HG03060 (cell line): Measurements from ENCODE around the gene PITPNM1.
"Not testable (repeated sequence)": the region's sequence is repeated elsewhere in the genome, so short reads cannot be mapped to it uniquely, and the experiment has no call there.

Experiments
- ATAC-seq: cut with Tn5 transposase; IDR thresholded peaks from one replicate; pipeline ENCODE4 v1.9.1; 2021; ENCODE audit warnings: low read depth, moderate number of reproducible peaks; ENCODE audit not compliant: unreplicated experiment

Gene PITPNM1

DNA sequence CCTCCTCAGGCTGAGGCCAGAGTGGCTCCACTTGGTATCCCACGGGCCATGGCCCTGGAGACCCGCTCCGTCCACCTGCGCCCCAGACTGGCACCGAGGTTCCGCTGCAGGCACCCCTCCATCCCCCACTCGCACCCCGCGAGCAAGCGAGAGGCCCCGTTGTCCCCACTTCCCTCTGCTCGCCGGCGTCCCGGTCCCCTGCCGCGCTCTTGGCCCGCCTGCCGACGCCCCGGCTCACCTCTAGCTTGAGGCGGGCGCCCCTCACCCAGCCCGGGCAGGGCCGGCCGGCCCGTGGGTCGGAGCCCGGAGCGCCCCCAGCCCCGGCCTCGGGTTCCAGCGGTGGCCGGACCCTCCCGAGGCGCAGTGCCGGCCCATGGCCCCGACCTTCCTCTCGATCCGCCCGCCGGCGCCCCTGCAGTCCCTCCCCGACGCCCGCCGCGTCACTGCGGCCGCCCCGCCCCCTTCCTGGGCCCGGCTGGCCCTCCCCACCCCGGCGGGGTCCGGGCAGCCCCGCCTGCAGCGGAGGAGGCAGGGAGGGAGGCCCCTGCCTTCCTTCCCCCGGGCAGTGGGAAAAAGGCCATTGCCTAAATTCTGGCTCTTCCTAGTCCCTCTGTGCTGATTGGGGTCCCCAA is at the start of gene PITPNM1:
TSS of gene PITPNM1 (minus strand) at position 414 of the 632 bp plus-strand sequence. CDS start 1,183 bp downstream, outside the sequence.
- ATAC-seq: no peak

DNA sequence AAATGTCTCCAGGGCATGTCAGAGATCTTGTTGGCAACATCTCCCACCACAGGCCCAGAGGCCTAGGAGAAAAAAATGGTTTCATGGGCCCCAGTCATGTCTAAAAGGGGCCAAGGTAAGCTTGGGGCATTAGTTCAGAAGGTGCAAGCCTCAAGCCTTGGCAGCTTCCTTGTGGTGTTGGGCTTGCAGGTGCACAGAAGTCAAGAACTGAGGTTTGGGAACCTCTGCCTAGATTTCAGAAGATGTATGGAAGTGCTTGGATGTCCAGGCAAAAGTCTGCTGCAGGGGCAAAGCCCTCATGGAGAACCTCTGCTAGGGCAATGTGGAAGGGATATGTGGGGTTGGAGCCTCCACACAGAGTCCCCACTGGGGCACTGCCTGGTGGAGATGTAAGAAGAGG is 46.5 kb upstream of the PITPNM1 start:
- not testable (repeated sequence) for ATAC-seq

DNA sequence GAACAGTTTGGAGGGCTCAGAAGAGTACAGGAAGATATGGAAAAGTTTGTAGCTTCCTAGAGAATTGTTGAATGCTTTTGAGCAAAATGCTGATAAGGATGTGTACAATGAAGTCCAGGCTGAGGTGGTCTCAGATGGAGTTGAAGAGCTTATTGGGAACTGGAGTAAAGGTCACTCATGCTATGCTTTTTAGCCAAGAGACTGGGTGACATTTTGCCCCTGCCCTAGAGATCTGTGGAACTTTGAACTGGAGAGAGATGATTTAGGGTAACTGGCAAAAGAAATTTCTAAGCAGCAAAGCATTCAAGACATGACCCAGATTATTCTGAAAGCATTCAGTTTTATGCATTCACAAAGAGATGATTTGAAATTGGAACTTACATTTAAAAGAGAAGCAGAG is 46.0 kb upstream of the PITPNM1 start:
- no peak for ATAC-seq

DNA sequence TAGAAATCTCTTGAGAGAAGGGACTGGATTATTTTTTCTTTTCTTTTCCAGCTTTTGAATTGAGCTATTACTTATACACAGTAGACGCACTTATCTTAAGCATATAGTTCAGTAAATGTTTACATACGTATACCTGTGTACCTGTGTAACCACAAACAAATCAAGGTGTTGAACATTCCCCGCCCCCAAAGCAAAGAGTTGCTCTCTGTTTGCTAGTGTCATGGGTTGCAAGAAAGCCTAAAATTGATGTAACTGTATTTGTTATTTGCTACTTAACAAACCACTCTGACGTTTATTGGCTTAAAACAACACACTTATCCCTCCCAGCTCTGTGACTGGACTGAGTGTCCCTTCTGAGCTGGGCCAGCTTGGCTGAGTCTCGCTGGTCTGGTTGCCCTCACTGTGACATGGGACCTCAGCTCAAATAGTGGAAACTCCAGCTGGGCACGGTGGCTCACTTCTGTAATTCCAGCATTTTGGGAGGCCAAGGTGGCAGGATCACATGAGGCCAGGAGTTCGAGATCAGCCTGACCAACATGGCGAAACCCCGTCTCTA is 43.5 kb upstream of the PITPNM1 start:
- ATAC-seq: no peak

DNA sequence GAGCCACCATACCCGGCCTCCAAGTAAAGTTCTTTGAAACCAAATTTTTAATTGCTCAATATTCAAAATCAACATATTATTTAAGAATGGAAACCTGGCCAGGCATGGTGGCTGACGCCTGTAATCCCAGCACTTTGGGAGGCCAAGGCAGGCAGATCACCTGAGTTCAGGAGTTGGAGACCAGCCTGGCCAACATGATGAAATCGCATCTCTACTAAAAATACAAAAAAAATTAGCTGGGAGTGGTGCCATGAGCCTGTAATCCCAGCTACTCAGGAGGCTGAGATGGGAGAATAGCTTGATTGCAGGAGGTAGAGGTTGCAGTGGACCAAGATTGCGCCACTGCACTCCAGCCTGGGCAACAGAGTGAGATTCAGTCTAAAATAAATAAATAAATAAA is 42.9 kb upstream of the PITPNM1 start:
- ATAC-seq: not testable (repeated sequence)

DNA sequence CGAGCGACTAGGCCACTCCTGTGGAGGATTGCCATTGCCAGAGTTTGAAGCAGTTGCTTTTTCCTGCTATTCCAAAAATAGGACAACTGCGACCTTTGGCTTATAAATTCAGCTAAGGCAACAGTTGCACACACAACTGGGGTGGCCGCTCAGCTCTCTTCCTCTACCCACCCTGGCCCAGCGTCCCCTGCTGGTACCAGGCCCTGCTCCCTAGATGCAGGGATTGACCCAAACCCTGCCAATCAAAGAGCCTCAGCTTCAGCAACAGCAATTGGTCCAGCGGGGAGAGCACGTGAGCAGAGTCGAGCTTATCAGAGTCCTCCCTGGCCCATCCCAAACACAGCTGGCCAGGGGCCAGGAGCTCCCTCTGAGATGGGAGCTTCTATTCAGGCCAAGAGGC is 40.1 kb upstream of the PITPNM1 start:
- ATAC-seq: no peak

DNA sequence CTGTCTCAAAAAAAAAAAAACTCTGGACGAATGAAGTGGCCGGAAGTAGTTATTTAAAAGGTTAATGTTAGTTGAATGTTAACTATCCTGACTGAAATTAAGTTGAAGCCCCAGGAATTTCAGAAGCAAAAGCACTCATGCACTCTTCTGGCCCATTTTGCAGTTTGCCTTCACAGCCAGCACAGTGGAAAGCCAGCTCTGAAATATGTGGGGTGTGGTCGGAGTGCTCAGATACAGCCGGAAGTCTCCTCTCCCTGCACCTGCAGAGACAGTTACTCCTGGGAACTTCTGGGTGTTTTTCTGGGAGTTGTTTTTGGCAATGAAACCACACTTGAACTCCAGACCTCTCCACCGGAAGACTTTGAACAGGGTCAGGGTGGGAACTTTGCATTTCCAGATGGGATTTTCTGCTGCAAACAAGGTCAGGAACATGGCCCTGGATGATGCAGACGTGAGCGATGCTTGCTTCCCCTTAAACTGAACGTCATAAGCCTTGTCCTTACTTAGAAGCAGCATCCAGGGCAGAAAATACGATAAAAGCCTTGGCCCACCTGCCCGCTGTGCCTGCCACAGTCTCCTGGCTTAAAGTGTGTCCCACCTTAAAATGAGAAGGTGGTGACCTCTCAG is 39.6 kb upstream of the PITPNM1 start:
- no peak for ATAC-seq

DNA sequence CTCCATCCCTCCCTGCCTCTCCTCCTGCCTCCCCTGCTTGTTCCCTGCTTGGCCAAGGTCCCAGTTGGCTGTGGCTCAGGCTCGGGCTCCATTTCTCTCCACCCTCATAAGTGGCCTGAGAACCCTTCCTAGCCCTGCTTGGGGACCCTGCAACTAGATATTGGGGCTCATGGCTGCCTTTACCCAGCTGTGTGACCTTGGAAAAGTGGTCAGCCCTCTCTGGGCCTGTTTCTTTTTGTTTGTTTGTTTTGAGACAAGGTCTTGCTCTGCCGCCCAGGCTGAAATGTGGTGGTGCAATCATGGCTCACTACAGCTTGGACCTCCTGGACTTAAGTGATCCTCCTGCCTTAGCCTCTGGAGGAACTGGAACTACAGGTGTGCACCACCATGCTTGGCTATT is 38.4 kb upstream of the PITPNM1 start:
- no peak for ATAC-seq

DNA sequence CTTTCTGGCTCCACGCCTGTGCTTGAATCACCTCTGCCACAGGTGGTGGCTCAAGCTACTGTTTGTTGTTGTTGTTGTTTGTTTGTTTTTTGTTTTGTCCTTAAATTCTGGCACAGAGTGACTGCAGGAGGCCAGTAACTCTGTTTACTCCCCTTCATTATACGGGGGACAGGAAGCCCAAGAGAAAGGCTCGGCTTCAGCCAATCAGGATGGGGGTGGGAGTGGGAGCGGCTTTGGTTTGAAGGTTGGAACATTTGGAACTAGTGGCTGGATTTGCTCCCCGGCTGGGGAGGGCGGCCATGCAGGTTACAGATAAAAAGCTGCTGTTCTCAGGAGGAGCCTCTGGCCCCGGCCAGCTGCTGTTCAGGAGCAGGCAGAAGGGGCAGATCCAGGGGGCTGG is 37.8 kb upstream of the PITPNM1 start:
- no peak for ATAC-seq

DNA sequence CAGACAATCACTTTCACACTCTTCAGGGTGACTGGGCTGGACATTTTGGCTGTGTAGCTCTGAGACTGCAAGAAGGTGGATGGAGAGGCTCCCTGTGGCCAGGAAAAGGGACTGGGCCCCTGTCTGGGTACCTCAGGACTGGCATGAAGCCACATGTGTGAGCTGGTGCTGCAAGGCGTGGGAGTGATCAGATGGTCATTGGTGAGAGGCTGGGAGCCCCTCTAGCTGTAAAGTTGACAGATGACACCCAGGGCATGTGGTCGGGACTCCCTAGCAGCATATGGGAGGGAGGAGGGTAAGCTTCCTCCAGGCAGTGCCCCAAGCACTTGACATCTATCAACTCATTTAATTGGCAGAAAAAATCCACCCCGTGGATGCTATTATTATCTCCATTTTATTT is 37.0 kb upstream of the PITPNM1 start:
- ATAC-seq: no peak

DNA sequence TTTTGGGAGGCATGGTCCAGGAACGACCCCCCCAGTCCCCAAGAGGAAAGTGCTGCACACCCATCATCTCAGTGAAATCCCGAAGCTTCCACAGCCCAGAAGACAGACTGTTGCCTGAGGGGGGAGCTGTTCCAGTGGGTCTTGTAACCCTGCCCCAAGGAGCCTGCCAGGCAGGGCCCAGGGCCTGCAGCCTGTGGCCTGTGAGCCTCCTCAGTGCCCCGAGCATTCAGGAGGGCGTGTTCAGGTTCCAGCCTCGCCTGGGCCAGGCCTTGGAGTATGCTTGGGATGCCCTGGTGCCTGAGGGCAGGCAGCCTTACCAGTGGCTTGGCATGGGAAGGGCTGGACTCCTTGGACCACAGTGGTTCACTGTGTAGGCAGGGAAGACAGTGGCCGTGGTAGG is 36.0 kb upstream of the PITPNM1 start:
- no peak for ATAC-seq

DNA sequence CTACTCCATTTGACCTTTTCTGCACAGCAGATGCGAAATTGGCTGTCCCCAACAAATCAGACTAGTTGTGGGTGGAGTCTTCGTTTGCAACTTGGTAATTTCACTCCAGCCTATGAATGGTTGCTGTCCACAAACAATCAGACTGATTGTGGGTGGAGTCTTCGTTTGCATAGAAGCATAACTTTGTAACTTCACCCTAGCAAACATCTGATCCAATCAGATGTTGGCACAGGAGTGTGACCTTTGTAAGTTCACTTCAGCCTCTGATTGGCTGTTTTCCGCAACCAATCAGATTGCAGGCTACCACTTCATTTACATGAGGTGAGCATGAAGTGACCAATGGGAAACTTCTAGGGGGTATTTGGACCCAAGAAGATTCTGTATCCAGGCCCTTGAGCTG is 34.4 kb upstream of the PITPNM1 start:
- ATAC-seq: no peak

DNA sequence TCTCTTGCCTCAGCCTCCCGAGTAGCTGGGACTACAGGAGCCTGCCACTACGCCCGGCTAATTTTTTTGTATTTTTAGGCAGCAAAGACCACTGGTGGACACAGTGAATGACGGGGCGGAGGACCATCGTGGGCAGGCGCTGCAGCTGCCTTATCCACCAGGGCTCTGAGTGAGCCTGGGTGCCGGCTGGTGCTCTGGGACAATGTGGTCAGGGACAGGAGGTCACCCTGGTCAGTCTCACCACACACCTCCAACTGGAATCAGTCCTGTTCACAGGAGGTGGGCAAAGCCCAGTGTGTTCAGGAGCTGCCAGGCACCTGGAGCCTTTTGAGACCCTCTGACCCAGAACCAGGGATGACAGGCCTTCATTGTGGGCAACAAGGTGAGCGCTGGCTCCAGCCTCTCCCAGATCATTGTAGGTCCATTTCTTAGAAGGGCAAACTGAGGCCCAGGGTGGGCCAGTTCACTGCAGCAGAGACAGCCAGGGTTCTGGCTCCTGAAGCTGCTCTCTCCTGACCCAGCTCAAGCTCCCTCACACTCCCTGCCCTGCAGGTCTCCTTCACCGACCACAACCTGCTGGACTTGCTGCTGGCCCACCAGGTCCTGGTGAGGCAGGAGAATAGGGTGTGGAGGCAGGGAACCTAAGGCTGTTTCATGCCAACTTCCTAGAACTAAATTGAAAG is 33.8 kb upstream of the PITPNM1 start:
- no peak for ATAC-seq

DNA sequence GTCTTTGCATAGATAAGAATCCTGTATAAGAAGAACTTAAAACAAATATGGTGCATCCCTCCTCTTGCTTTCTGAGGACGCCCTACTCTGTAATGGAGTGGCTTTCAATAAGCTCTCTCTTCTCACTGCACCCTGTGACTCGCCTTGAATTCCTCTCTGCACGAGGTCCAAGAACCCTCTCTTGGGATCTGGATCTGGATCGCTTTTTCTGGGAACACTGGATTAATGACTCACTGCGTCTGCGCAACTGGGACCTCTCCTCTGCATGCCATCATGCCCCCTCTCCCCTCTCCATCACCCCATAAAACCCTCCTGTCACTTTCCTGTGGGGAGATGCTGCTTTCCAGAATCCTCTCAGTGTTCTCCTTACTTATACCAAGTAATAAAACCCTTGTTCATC is 33.1 kb upstream of the PITPNM1 start:
- no peak for ATAC-seq

DNA sequence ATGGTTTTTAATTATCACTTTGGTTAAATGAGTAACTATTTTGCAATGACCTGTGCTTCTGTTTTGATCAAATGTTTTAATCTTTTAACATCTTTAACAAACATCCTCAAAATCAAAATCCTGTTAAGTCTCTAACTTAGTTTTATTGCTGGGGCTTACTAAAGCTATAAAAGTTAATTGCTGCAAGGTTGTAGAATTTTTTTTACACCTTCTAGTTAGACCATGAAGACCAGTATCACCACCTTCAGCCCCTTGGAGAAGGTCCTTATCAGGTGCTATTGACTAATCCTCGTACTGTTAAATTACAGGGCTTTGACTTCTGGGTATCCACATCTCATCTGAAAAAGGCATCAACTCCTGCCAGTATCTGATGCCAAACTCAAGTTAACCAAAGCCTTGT is 30.4 kb upstream of the PITPNM1 start:
- no peak for ATAC-seq

DNA sequence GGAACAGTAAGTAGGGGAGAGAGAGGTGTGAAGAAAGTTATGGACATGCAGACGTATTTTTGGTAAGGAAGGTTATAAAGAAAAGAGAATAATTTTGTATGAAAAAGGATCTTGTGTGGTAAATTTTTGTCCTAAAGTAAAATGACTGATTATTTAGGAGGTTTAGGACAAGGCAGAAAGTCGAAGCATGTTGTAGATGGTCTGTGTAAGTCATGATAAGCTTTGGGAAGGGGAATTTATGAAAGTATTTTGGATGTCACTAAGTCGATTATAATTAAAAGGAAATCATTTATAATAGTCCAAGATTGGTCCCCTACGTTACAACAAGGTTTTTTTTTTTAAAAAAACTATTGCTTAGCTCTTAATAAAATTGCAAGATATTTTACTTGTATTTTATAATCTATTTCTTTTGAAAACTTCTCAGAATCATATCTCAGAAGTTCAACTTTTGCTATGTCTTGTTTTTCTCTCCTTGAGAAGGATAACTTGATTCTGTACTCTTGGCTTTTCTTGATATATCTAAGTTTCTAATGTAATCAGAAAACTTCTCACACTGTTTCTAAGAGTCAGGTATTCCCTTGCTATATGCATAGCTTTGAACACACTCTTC is 29.0 kb upstream of the PITPNM1 start:
- ATAC-seq: no peak

DNA sequence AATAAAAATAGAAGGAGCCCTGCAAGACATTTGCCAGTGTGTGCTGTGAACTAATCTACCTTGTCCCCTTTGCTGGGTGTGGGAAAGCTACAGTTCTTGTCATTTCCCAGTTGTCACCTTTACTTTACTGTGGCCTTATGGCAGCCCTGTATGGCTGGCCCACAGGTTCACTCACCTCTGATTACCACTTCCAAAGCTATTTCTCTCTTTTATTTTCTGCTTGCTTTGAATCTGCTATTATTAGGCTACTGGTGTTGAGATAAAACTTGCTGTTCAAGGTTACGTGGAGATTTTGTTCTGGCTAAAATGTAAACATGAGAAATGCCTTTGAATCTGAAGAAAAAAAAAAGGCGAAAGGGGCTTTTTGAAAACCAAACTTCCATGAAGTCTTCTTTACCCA is 27.7 kb upstream of the PITPNM1 start:
- ATAC-seq: no peak

DNA sequence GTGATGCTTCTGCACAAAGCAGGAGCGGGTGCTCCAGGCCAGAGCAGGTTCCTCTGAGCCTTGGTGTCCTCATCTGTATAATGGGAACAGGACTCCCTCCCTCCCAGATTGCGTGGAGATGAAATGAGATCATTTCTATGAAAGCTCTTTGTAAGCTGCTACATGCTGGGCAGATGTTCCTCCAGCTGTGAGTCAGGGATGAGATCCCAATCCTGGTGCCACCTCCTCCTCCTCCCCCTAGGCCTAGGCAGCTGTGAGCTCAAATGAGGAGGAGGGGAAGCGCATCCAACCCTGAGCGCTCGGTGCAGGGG is 25.1 kb upstream of the PITPNM1 start:
- no peak for ATAC-seq

DNA sequence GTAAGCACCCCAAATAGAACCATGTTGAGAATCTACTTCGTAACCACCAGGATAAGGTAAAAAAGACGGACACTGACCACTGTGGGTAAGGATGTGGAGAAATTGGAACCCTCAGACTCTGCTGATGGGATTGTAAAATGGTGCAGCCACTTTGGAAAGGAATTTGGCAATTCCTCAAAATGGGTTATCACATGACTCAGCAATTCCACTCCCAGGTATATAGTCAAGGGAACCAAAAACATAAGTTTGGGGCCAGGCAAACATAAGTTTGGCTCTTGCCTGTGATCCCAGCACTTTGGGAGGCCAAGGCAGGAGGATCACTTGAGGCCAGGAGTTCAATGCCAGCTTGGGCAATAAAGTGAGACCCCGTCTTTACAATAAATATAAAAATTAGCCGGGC is 23.2 kb upstream of the PITPNM1 start:
- no peak for ATAC-seq

DNA sequence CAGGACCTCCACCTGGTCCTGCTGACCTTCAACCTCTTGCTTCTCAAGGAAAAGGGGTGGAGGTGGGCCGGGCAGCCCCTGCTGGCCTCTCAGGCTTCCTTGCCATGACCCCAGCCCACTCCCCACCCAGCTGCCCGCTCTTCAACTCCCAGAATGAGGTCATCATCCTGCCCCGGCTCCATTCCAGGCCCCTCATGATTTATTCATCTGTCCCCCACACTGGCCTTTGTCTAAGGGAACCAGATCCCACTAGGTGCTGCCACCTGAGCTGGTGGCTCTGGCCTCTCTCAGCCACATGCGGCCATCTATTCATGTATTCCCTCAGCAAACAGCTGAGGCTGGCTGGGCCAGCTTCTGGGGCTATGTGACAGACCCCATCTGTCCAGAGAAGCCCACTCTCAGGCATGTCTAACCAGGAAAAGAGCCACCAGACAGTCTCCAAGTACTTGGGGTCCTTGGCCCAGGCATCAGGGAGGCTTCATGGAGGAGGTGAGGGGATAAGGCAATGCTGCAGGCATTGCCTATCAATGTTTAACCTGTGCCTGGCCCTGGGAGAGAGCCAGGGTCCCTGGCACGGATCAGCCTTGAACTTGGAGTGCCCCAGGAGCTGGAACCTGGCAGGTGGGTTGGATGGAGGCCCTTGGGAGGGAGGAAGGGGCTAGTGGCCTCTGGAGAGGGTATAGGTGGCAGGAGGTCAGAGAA is 20.3 kb upstream of the PITPNM1 start:
- no peak for ATAC-seq

DNA sequence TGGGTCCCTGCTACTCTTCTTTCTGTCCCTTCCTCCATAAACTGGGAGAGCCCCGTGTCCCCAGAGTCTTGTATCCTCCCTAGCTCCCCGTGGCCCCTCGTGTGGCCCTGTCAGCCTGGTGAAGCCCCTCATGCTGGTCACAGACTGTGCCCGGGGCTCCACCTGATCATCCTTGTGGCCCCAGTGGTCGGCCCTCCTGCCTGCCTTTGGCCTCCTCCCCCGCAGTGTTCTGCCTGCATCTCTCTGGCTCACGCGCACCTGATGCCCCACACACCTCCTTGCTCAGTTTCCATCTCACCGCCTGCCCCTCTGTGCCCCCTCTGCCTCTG is 19.3 kb upstream of the PITPNM1 start:
- no peak for ATAC-seq
